NCI-H1105 (cell line): ENCODE measurements around the gene EDIL3.
"Not testable (repeated sequence)": the region's sequence is repeated elsewhere in the genome, so short reads cannot be mapped to it uniquely, and the experiment has no call there.

ENCODE experiments used
- DNase-seq: peaks from one replicate; lab custom pipeline; 2025; lab: John Stamatoyannopoulos, UW

EDIL3 gene

DNA sequence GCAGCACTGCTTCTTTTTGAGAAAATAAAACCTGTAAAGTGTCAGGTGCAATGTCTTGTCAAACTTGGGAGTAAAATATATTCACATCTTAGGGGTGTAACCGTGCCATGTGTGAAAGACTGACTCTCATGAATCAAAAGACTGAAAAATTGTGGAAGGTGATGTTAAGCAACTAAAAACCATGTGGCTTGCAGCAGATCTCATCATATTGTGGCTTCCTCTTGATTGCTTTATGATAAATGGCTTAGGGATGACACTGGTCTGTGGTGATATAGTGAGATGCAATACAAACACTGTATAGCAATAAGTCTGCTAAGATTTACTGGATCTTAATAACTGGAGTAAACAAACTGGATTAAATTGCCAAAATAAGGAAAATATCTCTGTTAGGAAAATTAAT, 321.6 kb downstream of the EDIL3 start:
- DNase-seq: no peak

DNA sequence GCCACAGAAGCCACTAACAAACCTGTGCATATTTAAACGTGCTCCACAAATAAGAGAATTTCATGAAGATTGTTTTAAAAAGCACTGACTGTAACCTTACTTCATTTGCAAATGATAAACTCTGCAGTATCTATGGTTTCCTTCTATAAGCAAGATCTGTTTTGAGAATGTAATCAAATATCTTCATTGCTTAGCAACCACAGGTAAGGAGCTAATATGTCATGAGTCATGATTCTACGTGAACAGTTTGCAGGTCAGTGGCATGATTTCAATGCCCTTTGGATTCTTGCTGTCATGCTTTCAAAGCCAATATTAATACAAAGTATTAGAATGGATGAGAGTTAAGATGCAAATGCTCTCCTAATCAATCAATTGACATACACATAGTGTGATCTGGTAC, 325.0 kb downstream of the EDIL3 start:
- no peak for DNase-seq

DNA sequence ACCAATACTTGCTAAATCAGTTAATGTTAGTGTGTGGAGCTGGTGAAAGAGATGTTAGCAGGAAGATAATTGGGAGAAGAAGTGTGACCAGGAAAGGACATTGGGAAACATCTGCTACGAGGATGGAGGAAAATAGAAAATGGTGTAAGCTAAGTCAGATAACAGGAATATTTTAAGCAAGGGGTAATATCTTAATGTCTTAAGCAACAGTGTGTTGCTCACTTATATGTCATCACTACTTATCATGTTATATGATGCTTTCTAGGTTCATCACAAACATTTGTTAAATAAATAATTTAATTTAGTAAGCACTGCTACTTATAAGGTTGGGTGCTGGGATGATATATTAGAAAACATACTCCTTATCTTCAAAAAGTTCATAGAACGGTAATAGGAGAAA, 326.1 kb downstream of the EDIL3 start:
- DNase-seq: no peak

DNA sequence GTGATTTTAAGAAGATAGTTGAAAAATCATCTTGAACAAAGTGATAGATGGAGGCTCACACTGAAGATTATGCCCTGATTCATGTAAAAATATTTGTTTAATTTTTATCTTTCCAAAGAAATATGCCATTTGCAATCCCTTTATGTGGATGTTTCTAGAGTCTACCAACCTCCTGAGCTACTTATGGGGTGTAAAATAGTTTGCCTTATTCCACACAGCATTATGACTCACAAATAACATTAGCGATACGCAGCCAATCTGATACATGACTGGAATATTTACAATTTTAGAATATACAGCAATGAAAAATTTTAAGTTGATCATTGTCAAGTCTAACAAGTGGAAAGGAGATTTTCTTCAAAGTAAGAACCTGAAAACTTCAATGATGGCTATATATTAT, 327.5 kb downstream of the EDIL3 start:
- no peak for DNase-seq

DNA sequence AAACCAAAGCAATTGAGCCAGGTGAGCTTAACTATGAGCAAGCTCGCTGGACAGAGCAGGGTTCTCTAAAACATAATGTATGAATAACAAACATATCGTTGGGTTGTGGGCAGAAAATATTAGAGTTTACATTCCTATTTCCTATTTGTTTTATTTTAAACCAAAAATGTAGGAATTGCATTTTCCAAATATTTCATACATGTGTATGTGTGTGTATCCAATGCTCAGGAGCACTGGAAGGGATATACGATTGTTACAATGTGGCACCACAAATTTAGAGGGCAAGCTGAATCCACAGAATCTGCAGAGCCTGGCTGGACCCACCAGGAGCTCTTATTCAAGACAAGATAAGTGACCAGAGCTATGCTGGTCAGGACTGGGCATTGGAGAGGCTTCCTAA, 338.7 kb downstream of the EDIL3 start:
- no peak for DNase-seq

DNA sequence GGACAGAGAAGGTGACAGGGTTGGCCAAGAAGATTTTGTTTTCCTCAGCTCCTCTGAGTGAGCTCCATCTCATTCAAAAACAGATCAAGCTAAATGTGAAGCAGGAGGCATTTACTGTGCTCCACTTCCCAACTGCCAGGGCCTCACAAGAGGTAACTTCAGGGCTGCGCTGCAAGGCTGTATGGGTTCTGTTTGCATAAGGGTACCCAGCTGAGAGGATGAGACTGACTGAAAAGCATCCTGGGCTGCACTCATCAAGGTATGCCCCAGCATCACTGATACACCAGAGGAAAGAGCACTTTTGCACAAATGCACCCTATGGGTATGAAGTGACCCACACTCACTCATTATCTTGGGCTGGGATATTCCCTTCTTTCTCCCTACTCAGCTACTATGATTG, 347.8 kb downstream of the EDIL3 start:
- DNase-seq: no peak

DNA sequence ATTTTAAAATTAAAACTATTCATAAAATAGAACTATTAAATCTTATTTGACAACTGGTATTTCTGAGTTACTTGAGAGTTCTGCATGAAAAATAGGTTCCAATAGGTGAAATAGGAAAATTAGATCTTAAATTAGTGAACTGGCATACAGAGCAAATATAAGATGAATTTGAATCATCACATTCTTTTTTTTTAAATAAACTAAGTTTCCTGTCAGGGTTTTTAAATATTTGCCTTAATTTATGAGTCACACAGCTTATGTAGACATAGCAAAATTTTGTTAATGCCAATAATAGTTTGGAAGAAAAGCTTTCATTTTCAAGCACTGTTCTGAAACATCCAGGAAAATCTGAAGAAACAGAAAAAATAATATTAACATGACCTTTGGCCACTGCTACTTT, 352.4 kb downstream of the EDIL3 start:
- DNase-seq: no peak

DNA sequence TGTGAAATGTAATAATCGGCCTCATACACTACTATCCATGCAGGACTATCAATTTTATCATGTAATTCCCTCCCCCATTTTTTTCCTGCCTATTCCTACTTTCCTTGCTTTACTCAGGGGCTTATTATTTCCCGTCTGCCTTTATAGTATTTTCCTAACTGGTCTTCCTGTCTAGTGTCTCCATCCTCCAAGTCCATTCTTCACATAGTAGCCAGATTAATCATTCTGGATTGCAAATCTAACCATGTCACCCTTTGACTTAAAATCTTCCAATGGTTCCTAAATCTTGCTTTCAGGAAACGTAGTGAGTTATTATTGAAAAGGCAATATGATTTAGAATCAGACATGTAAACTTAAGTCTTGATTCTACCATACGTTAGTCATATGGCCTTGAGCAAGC, 356.6 kb downstream of the EDIL3 start:
- DNase-seq: no peak

DNA sequence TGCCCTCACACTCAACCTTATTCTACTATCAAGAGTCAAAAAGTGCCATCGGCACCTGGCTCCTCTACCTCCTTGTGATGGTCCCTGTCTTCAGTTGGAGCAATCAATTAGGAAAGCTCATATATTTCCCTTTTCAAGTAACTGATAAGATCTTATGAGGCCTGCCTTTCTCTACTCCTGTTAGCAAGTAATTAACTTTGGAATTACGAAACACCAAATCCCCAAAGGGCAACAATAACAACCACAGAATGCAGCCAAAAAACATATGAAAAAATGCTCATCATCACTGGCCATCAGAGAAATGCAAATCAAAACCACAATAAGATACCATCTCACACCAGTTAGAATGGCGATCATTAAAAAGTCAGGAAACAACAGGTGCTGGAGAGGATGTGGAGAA, 366.2 kb downstream of the EDIL3 start:
- not testable (repeated sequence) for DNase-seq

DNA sequence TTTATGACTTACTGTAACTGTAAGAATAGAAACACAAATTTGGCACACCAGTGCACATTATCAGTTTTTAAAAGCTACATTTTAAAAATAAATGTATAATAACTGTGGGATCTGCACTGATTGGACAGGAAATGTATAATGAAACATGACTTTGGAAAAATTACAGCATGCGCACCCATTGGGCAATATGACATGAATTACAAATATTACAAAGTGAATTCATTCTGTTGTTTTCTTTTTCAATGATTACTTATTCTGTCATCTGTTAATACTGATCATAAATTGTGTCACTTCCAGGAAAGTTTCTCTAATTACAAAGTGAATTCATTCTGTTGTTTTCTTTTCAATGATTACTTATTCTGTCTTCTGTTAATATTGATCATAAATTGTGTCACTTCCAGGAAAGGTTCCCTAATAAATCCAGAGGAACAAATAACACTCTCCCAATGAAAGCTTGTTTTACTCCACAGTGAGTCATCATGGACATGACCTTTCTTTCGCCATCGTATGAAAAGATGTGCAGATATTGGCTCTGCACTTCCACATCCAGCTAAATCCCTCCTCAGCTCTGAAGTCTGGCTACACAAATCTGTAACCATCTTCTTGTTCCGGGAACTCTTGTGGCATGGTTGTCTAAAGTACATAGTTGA, 367.0 kb downstream of the EDIL3 start:
- DNase-seq: no peak

DNA sequence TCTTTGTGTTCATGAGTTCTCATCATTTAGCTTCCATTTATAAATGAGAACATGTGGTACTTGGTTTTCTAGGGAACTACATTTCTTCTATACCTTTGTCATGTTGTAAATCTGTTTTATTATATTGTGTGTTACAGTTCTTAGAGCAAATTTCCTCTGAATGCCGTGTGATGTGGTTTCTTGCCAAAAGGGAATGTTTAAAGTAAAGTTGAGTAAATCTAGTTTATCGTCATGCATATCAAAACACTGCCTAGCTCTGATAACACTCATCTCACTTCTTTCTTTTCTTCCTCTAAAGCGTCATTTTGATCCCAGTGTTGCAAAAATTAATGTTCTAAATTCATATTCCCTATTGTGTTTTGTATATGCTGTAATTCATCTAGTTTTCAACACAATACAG, 368.6 kb downstream of the EDIL3 start:
- DNase-seq: no peak

DNA sequence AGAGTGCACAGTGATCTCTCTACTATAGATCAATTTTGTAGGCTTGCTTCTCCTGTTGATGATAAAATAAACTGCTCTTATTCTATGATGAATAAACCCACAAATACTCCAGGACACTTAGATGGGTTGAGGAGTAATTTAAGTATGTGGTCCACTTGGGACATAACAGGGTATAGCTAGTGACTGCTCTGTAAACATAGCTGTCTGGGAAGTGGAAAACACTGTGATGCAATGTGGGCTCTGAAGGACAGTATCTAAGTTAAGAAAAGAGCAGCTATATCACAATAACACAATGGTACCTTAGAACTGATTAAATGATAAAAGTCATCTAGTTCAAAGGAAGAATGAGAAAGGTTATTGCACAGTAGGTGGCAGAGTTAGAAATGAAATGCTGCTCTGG, 369.7 kb downstream of the EDIL3 start:
- DNase-seq: no peak

DNA sequence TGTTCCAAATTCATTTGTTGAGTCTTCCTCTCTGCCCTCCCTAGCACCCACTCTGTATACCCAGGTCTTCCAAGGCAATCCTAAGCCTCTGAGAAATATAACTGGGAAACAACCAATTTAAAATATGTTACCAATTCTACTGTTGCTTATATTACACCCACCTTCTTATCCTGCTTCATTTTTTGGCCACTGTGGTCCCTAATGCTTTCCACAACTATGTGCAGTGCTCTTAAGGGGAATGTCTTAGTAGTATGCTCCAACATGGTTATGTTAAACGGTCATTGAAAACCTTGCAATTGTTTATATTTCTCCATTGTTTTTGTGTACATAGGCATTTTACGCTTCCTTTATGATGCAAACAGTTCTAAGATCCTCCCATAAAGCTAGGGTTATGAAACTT, 390.9 kb downstream of the EDIL3 start:
- no peak for DNase-seq

DNA sequence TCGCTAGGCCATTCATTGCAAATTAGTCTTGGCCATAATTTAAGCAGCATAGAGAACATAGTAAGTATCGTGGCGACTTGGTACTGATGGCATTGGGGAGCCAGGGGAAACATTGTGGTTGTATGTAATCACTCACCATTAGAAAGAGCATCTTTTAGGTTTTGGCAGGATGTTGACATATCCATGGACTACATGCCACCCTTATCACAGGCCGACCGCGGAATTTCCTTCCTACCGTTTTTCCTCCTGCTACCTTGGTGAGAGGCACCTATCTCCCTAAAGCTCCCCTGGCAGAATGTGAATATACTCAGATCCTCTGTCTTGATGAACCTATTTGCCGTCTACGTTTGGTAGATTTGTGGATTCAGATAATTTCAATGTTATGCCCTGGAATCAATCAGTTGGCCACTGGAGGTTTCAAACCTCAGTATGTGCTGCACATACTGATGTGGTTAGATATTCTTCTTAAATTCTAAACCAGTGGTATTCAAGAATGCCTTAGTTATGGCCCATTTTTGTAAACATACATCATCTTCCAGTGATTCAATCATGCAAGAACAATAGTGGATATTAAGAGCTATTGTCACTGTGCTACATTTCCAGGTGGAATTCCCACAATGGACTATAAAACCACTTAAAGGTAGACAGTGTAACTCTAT, 393.0 kb downstream of the EDIL3 start:
- DNase-seq: no peak

DNA sequence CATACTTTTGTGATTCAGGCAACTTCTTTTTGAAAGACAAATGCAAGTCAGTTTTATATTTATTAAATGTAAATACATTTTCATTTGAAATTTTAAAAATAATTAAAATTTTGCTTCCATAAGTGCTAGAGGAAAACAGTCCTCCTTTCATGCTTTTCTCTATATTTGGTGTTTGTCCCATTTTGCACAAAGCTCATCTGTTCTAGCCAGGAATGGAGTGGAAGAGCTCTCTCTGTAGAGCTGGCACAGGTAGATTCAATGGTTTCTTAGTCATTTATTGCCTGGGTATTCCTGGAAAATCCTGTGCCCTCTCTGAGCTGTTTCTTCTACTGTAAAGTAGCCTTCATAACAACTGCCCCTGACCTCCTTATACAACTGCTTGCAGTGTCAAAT, 396.4 kb downstream of the EDIL3 start:
- no peak for DNase-seq

DNA sequence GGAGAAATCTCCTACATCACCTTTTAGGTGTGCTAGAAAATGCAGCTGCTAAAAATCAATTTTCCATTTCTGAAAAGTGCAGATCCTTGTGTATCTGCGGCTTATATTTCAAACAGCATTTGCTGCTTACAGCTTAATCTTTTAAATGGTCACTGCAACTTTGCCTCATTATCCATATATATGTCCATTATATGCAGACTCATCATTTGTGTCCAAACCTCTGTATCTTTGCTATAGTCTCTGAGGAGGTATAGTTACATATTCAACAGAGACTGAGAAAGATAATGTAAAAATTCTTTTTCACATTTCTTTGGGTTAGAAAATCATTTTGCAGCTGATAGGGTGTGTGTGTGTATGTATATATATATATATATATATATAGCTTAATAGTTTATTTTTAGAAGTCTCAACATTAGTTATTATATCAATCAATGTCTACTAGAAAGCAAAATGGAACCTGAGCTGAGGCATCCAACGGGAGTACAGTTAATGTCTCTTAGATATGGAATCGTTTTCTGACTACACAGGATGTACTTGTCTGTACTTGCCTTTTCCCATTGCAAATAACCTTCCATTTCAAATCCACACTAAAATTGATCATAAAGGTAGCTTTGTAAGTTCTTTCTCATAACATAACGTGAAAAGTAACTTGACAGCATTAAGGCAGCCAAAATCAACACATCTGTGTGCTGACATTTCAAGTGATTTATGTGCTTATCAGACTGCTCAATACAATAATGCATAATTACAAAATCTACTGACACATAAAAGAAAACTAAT, 397.0 kb downstream of the EDIL3 start:
- peak; percentile 15 for DNase-seq

DNA sequence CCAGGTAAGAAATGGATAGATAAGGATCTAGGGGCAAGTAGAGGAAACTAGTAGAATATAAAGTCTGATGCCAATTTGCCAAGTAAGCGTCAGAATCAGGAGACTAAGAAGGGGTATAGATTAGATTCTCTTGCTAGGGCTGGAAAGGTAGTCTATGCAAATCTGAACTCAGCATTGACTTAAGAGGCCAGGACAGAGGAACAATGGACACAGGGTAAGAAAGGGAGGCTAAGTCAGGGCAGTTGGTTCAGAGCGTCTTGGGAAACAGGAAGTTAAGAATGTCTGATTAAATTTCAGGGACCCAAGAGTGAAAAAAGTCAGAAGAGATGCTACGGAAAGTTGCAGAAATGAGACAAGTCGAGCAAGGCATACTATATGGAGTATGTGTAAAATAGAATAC, 400.8 kb downstream of the EDIL3 start:
- DNase-seq: no peak

DNA sequence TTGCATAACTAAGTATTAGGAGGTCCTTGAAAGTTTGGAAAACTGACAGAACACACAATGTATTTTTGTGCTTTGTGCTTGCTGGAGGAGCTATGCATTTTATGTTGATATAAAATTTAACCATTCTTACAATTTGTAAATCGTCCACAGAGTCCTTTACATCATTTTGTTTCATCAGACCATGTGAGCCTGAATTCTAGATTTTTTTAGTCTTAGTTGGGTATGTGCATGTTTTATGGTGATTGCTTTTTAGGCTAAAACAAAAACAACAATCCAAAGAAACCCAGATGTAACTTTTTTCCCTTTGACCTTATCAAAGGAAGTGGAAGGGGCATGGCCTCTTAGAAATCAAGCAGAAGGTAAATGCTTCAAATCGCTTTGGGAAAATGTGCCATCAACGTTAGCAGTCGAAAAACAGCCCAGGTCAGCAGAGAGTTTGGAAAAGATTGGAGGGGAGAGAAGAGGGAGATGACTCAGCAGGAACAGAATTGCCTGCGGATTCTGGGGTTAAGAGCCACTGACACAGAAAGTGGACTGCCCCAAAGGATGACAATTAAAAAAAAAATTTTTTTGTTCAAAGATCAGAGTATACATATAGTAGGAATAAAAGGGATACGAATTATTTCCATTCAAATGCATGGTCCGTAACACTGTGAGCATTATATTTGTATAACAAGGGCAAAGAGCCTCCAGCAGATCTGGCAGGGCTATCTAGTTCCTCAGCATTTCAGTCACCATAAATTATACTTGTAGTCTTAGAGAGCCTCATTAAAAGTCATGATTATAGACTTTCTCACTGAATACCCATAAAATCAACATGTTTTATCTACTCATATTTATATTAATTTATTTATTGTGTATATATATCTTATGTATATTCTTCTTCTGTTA, 410.5 kb downstream of the EDIL3 start:
- DNase-seq: no peak

DNA sequence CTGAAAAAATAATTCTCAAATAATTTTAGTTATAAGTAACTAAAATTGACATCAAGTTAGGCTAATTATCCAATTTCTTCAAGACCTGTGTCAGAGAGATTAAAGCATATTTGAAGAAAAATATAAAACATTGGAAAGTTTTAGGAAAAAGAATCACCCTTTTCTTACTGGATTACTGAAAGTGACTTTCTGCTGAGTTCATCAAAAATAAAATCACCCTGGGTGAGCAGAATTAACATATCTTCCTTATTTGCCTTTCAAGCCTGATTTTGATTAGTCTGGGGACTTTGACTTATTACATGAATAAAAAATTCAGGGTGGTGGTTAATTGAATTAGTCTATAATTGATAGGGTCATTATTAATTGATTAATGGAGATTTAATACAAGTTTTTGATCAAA, 411.8 kb downstream of the EDIL3 start:
- DNase-seq: no peak

DNA sequence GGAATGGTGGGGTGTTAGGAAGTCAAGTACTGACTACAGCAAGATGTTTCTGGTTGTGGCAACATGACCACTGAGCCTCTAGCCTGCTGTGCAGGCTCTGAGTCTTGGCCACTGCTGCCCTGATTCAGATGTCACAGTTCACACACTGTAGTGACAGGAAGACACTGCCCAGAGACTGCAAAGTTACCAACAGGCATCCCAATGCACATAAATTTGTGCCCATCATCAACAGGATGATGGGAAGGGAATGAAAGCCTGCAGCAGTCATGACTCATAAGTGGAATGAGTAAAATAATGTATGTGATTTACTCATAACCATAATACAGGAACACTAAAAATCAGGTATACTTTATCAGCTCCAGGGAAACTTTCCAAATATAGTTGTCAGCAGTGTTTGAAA, 412.4 kb downstream of the EDIL3 start:
- no peak for DNase-seq

DNA sequence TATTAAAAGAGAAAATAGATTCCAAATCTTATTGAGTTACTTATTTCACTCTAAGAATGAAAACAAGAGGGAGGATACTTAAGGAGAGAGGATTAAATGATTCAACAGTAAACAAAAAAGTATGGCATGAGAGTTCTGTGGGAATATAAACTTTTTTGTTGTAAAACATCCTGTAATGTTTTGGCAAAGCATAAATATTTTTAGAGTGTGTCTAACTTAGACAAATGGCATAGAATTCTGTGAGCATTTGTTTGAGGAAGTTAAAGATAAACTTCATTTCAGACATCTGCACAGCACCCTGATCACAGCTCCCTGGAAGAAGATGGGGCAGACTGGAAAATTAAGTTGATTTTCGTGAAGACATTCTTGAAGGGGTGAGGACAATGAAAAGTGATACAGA, 417.3 kb downstream of the EDIL3 start:
- DNase-seq: no peak

DNA sequence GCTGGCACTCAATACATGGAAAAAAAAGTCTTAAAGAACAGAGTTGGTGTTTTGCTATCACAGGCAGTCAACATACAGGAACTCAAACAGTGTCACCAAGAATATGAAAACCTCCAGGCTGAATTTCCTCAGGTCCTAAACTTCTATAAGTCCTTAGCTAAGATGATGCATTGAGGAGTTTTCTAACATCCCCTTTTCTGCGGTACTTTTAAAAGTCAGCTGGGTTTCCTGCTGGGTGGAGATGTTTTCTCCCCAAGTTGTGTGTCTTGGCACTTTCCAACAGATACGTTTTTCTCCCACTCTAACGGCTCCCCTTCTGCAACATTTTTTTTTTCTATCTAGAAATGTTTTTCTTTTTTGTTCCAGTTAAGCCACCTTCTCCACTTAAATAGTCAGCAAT, 419.2 kb downstream of the EDIL3 start:
- DNase-seq: no peak
